ENCODE results near the gene ANGPT4. TPM values are rescaled to one million over a fixed set of nuclear protein-coding genes. Genes with fewer than 3 reads are reported as not detected.

ANGPT4 gene
- total RNA-seq, result under 1 TPM; under 0.01 to 0.66 TPM

- DNase-seq (no peak), ATAC-seq (no peak)
- H3K27me3 ChIP-seq, result no peaks in the 10 kb centered on the region
Measured at GRCh38 chr20:916125-916799, at the start of gene ANGPT4. Gene ANGPT4 (minus strand): TSS chr20:916334. CDS start chr20:916214, 120 bp downstream.

GRCh38 chr20:963795-964194 lies 47.7 kb upstream of the ANGPT4 start:
- Histone ChIP-seq H3K27me3 (no peaks in the 10 kb centered on the region), H3K4me1 (no peaks in the 10 kb centered on the region), H3K36me3 (replicated peaks in 1 of 2; ENCODE audit: insufficient read depth in 1 of 2, low read depth in 2 of 2) (no peaks in the 10 kb centered on the region), H3K9me3 (no peaks in the 10 kb centered on the region), H3K4me3 (no peak overlapping the region), H3K27ac (no peak overlapping the region)
- ATAC-seq, result no peak
- no peak for TF ChIP-seq CTCF (IDR thresholded peaks at IDR 0.05)
- TF ChIP-seq POLR2A (IDR thresholded peaks at IDR 0.05), result no peak
- WGBS, 2 donors, result 30 to 78% methylated on average over 2 to 9 of the region's 10 CpGs
- intact Hi-C loops (cut with DNase I), result no loop called here
- DNase-seq, result no peak

More at GRCh38 chr20:916125-916799, at the start of gene ANGPT4:
- 26 to 31% methylated on average over 16 to 18 of the region's 18 CpGs for WGBS, 2 donors
- intact Hi-C loops (cut with DNase I), result no loop called here
- no peak within 1 kb of the TSS for H3K4me3 ChIP-seq
- no peak within 1 kb of the TSS for H3K27ac ChIP-seq
- H3K9me3 ChIP-seq, result no peaks in the 10 kb centered on the region
- H3K36me3 ChIP-seq (replicated peaks in 1 of 2; ENCODE audit: insufficient read depth in 1 of 2, low read depth in 2 of 2), result no peaks in the 10 kb centered on the region
- H3K4me1 ChIP-seq, result no peaks in the 10 kb centered on the region
- TF ChIP-seq POLR2A (IDR thresholded peaks at IDR 0.05), result no peak
- no peak for TF ChIP-seq CTCF (IDR thresholded peaks at IDR 0.05)

- WGBS, 2 donors, result 73 to 77% methylated on average over 8 of the region's 8 CpGs
- TF ChIP-seq CTCF (IDR thresholded peaks at IDR 0.05) (no peak), POLR2A (IDR thresholded peaks at IDR 0.05) (no peak)
- no peaks in the 10 kb centered on the region for H3K4me1 ChIP-seq
- no peak overlapping the region for H3K27ac ChIP-seq
- intact Hi-C loops (cut with DNase I), result no loop called here
- H3K9me3 ChIP-seq, result no peaks in the 10 kb centered on the region
- H3K4me3 ChIP-seq, result no peak overlapping the region
- ATAC-seq, result no peak
- no peak for DNase-seq
- no peaks in the 10 kb centered on the region for H3K36me3 ChIP-seq (replicated peaks in 1 of 2; ENCODE audit: insufficient read depth in 1 of 2, low read depth in 2 of 2)
- no peaks in the 10 kb centered on the region for H3K27me3 ChIP-seq
Measured at GRCh38 chr20:962683-963082, 46.5 kb upstream of the ANGPT4 start.

GRCh38 chr20:962223-962622 lies 46.1 kb upstream of the ANGPT4 start:
- ATAC-seq (no peak), DNase-seq (no peak)
- TF ChIP-seq POLR2A (IDR thresholded peaks at IDR 0.05) (no peak), CTCF (IDR thresholded peaks at IDR 0.05) (no peak)
- H3K27ac ChIP-seq, result no peak overlapping the region
- H3K9me3 ChIP-seq, result no peaks in the 10 kb centered on the region
- no peaks in the 10 kb centered on the region for H3K36me3 ChIP-seq (replicated peaks in 1 of 2; ENCODE audit: insufficient read depth in 1 of 2, low read depth in 2 of 2)
- H3K4me3 ChIP-seq, result no peak overlapping the region
- intact Hi-C loops (cut with DNase I), result no loop called here
- 49 to 51% methylated on average over 3 of the region's 3 CpGs for WGBS, 2 donors
- no peaks in the 10 kb centered on the region for H3K27me3 ChIP-seq
- no peaks in the 10 kb centered on the region for H3K4me1 ChIP-seq

GRCh38 chr20:961768-962167 lies 45.6 kb upstream of the ANGPT4 start:
- DNase-seq (no peak), ATAC-seq (no peak)
- intact Hi-C loops (cut with DNase I), result no loop called here
- no peak for TF ChIP-seq POLR2A (IDR thresholded peaks at IDR 0.05)
- TF ChIP-seq CTCF (IDR thresholded peaks at IDR 0.05), result no peak
- 39 to 42% methylated on average over 2 of the region's 2 CpGs for WGBS, 2 donors
- no peaks in the 10 kb centered on the region for H3K36me3 ChIP-seq (replicated peaks in 1 of 2; ENCODE audit: insufficient read depth in 1 of 2, low read depth in 2 of 2)
- H3K27me3 ChIP-seq, result no peaks in the 10 kb centered on the region
- no peak overlapping the region for H3K27ac ChIP-seq
- H3K9me3 ChIP-seq, result no peaks in the 10 kb centered on the region
- H3K4me3 ChIP-seq, result no peak overlapping the region
- no peaks in the 10 kb centered on the region for H3K4me1 ChIP-seq

All from body of pancreas (tissue), 4 donors.